ENCODE data around the gene BNC2. TPM values are rescaled to one million over a fixed set of nuclear protein-coding genes. Genes with fewer than 3 reads are reported as not detected.
"Not testable (repeated sequence)": the region's sequence is repeated elsewhere in the genome, so short reads cannot be mapped to it uniquely, and the experiment has no call there.

The BNC2 gene
- total RNA-seq (not detected), polyA plus RNA-seq (not detected)

DNA sequence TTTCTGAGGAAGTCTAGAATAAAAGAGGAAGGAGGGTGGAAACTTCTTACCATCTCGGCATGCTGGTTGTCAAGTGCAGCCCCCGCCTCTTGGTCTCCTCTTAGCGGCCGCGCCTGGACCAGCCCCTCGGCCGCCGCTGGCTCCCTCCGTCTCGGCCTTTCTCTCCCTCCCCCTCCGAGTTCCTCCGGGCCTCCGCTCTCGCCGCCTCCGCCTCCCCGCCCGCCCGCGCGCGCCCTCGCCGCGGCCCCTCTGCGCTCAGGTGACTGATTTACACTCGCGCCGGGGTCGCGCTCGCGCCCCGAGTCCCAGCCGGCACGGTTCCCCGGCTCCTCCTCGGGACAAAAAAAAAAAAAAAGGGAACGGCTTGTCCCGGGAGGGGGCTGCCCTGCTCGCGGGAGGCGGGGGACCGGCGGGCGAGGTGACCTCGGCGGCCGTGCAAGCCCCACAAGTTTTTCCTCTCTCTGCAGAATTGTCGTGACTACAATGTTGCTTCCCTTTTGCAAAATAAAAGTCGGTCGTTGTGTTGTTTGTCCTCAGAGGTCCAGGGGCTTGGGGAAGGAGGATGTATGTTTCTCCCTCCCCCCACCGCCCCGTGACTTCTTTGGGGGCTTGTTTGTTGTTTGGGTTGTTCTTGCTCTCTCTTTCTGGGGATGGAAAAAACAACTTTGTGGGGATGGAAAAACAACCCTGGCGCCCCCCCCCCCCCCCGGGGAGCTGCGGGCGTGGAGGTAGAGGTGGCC is at the start of gene BNC2:
Gene BNC2, minus strand, starts transcription at position 75 of the 740 bp plus-strand sequence. Its CDS starts 22 bp downstream, at position 53.
- no peaks in the 10 kb centered on the region for H3K36me3 Mint-ChIP-seq
- no peak for DNase-seq

DNA sequence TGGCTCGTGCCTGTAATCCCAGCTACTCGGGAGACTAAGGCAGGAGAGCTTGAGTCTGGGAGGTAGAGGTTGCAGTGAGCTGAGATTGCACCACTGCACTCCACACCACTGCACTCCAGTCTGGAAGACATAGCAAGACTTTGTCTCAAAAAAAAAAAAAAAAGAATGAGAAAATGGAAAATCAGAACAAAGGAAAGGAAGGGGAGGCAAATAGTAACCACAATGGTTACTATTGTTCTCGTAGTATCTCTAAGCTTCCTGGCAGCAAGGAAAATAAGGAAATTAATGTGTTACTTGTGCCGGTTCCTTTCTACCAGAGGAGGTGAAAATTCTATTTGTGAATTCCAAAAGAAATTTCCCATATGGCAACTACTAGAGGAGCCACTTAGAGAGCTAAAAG is 48.5 kb upstream of the BNC2 start:
- Mint-ChIP-seq H3K4me1 (no peaks in the 10 kb centered on the region), H3K4me3 (no peak overlapping the region), H3K36me3 (no peaks in the 10 kb centered on the region), H3K27me3 (no peaks in the 10 kb centered on the region), H3K9me3 (peaks cover 0 to 26% (median 11%) of the 10 kb centered on the region in 7 donors), H3K27ac (no peak overlapping the region)
- peaks cover 3 to 6% of the 10 kb centered on the region in 2 experiments for H3K9me3 ChIP-seq (ENCODE audit: control insufficient read depth in 2 of 2, low read length in 2 of 2)
- no peak overlapping the region for H3K27ac ChIP-seq (ENCODE audit: insufficient read depth, low read length, poor library complexity, severe bottlenecking)
- no peak overlapping the region for H3K4me3 ChIP-seq (ENCODE audit: low read depth, low read length)
- H3K27me3 ChIP-seq (ENCODE audit: control insufficient read depth, insufficient read depth, low read length): no peaks in the 10 kb centered on the region
- H3K4me1 ChIP-seq (ENCODE audit: control insufficient read depth, insufficient read depth, low read length, poor library complexity, severe bottlenecking): no peaks in the 10 kb centered on the region
- no peak for DNase-seq
- no peaks in the 10 kb centered on the region for H3K36me3 ChIP-seq (ENCODE audit: control insufficient read depth, insufficient read depth, low read length)
- ATAC-seq (ENCODE audit: low read depth in 2 of 2): no peak

More for the DNA sequence above, at the start of gene BNC2:
- H3K4me3 ChIP-seq (ENCODE audit: low read depth, low read length): no peak within 1 kb of the TSS
- no peak within 1 kb of the TSS for H3K4me3 Mint-ChIP-seq
- H3K27me3 Mint-ChIP-seq: peaks cover 22% of the 10 kb centered on the region
- H3K27ac ChIP-seq (ENCODE audit: insufficient read depth, low read length, poor library complexity, severe bottlenecking): no peak within 1 kb of the TSS
- H3K36me3 ChIP-seq (ENCODE audit: control insufficient read depth, insufficient read depth, low read length): no peaks in the 10 kb centered on the region
- H3K9me3 ChIP-seq (ENCODE audit: control insufficient read depth in 2 of 2, low read length in 2 of 2): no peaks in the 10 kb centered on the region
- H3K27me3 ChIP-seq (ENCODE audit: control insufficient read depth, insufficient read depth, low read length): peaks cover 6% of the 10 kb centered on the region
- H3K9me3 Mint-ChIP-seq: peaks cover 0 to 3% (median 0%) of the 10 kb centered on the region in 7 donors
- peak within 1 kb of the TSS in 1 of 3 donors; percentile 76 for H3K27ac Mint-ChIP-seq
- H3K4me1 ChIP-seq (ENCODE audit: control insufficient read depth, insufficient read depth, low read length, poor library complexity, severe bottlenecking): no peaks in the 10 kb centered on the region
- ATAC-seq (ENCODE audit: low read depth in 2 of 2): no peak
- H3K4me1 Mint-ChIP-seq: peaks cover 0 to 6% (median 0%) of the 10 kb centered on the region in 4 donors

DNA sequence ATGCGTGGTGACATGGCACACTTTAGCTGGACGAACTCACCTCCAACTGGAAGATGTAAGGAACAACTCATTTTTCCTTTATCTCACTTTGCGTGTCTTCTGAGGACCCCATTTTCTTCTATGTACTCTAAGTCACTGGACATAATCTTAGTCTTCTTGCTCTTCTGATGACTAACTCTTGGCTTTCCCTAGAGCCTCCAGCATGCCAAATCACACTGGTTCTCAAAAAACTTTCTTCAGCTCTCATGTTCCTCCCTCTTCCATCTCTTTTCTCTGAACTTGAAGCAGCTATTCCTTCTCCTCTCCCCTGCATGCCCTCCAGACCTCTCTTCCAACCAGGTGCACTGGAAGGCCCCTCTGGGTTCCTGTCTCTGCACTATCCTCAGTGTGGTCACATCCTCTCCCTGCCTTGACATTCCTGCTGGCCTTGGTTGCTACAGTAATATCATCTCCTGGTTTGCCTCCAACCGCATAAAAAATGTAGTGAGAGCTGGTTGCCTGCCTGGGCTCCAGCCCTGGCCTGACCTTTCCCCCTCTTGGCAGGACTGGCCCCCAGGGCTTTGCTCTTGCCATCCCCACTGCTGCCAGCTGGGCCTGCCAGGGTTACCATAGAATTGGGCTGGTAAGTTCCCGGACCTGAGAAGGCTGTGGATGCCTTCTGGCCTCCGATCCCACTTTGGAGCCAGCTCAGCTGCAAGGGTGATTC is 44.8 kb upstream of the BNC2 start:
- no peak for DNase-seq
- Mint-ChIP-seq H3K27ac (no peak overlapping the region), H3K4me1 (no peaks in the 10 kb centered on the region), H3K9me3 (peaks cover 0 to 23% (median 4%) of the 10 kb centered on the region in 7 donors), H3K36me3 (no peaks in the 10 kb centered on the region), H3K4me3 (no peak overlapping the region), H3K27me3 (no peaks in the 10 kb centered on the region)
- Histone ChIP-seq H3K4me3 (ENCODE audit: low read depth, low read length) (no peak overlapping the region), H3K4me1 (ENCODE audit: control insufficient read depth, insufficient read depth, low read length, poor library complexity, severe bottlenecking) (no peaks in the 10 kb centered on the region), H3K27ac (ENCODE audit: insufficient read depth, low read length, poor library complexity, severe bottlenecking) (no peak overlapping the region), H3K36me3 (ENCODE audit: control insufficient read depth, insufficient read depth, low read length) (no peaks in the 10 kb centered on the region), H3K9me3 (ENCODE audit: control insufficient read depth in 2 of 2, low read length in 2 of 2) (peaks cover 0 to 6% of the 10 kb centered on the region in 2 experiments), H3K27me3 (ENCODE audit: control insufficient read depth, insufficient read depth, low read length) (no peaks in the 10 kb centered on the region)
- no peak for ATAC-seq (ENCODE audit: low read depth in 2 of 2)

GRCh38 chr9:16912197-16912596 is 41.7 kb upstream of the BNC2 start:
- H3K4me3 Mint-ChIP-seq: no peak overlapping the region
- no peaks in the 10 kb centered on the region for H3K9me3 ChIP-seq (ENCODE audit: control insufficient read depth in 2 of 2, low read length in 2 of 2)
- no peak overlapping the region for H3K27ac ChIP-seq (ENCODE audit: insufficient read depth, low read length, poor library complexity, severe bottlenecking)
- no peak overlapping the region for H3K4me3 ChIP-seq (ENCODE audit: low read depth, low read length)
- H3K27ac Mint-ChIP-seq: no peak overlapping the region
- ATAC-seq (ENCODE audit: low read depth in 2 of 2) (no peak), DNase-seq (no peak)
- H3K27me3 ChIP-seq (ENCODE audit: control insufficient read depth, insufficient read depth, low read length): no peaks in the 10 kb centered on the region
- peaks cover 0 to 15% (median 3%) of the 10 kb centered on the region in 7 donors for H3K9me3 Mint-ChIP-seq
- no peaks in the 10 kb centered on the region for H3K36me3 ChIP-seq (ENCODE audit: control insufficient read depth, insufficient read depth, low read length)
- H3K36me3 Mint-ChIP-seq: no peaks in the 10 kb centered on the region
- H3K27me3 Mint-ChIP-seq: no peaks in the 10 kb centered on the region
- no peaks in the 10 kb centered on the region for H3K4me1 ChIP-seq (ENCODE audit: control insufficient read depth, insufficient read depth, low read length, poor library complexity, severe bottlenecking)
- no peaks in the 10 kb centered on the region for H3K4me1 Mint-ChIP-seq

DNA sequence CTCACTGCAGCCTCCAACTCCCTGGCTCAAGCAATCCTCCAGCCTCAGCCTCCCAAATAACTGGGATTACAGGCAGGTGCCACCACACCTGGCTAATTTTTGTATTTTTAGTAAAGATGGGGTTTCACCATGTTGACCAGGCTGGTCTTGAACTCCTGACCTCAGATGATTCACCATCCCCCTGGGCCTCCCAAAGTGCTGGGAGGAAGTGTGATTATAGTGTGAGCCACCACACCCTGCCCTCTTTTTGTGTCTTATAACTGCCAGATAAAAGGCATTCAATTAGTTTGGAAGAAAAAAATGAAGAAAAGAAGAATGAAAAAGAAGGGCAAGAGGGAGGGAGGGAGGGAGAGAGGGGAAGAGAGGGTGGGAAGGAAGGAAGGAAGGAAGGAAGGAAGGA is 37.7 kb upstream of the BNC2 start:
- H3K27ac ChIP-seq (ENCODE audit: insufficient read depth, low read length, poor library complexity, severe bottlenecking); H3K4me1 Mint-ChIP-seq; H3K27me3 ChIP-seq (ENCODE audit: control insufficient read depth, insufficient read depth, low read length); H3K4me1 ChIP-seq (ENCODE audit: control insufficient read depth, insufficient read depth, low read length, poor library complexity, severe bottlenecking); ATAC-seq (ENCODE audit: low read depth in 2 of 2); H3K36me3 ChIP-seq (ENCODE audit: control insufficient read depth, insufficient read depth, low read length); DNase-seq; H3K36me3 Mint-ChIP-seq; H3K27me3 Mint-ChIP-seq; H3K27ac Mint-ChIP-seq; H3K4me3 ChIP-seq (ENCODE audit: low read depth, low read length); H3K9me3 ChIP-seq (ENCODE audit: control insufficient read depth in 2 of 2, low read length in 2 of 2): not testable (repeated sequence)
- Mint-ChIP-seq H3K9me3 (peaks cover 0 to 12% (median 4%) of the 10 kb centered on the region in 7 donors), H3K4me3 (peak overlapping the region in 1 of 4 donors; percentile 36)

DNA sequence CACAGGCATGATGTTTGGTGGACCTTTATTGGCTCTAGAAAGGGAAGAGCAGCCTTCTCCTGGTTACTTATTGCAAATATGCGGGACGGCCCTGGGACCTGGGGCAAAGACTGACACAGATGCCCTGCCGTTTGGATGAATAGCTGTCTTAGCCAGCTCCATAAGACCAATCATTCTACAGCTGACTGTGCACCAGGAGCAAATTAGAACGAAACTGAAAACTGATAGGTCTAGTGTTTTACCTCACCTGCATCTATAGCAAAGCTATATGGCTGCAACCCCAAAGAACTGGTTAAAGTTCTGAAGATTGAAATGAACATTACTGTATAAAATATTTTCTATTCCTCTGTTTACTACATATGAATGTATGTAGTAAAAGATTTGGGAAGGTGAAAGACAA is 34.2 kb upstream of the BNC2 start:
- no peaks in the 10 kb centered on the region for H3K4me1 Mint-ChIP-seq
- H3K36me3 ChIP-seq (ENCODE audit: control insufficient read depth, insufficient read depth, low read length): no peaks in the 10 kb centered on the region
- peaks cover 0 to 16% (median 5%) of the 10 kb centered on the region in 7 donors for H3K9me3 Mint-ChIP-seq
- H3K9me3 ChIP-seq (ENCODE audit: control insufficient read depth in 2 of 2, low read length in 2 of 2): no peaks in the 10 kb centered on the region
- H3K4me3 ChIP-seq (ENCODE audit: low read depth, low read length): no peak overlapping the region
- H3K27ac ChIP-seq (ENCODE audit: insufficient read depth, low read length, poor library complexity, severe bottlenecking): no peak overlapping the region
- H3K27me3 Mint-ChIP-seq: no peaks in the 10 kb centered on the region
- no peak overlapping the region for H3K4me3 Mint-ChIP-seq
- DNase-seq: no peak
- no peaks in the 10 kb centered on the region for H3K27me3 ChIP-seq (ENCODE audit: control insufficient read depth, insufficient read depth, low read length)
- no peaks in the 10 kb centered on the region for H3K4me1 ChIP-seq (ENCODE audit: control insufficient read depth, insufficient read depth, low read length, poor library complexity, severe bottlenecking)
- H3K36me3 Mint-ChIP-seq: no peaks in the 10 kb centered on the region
- no peak overlapping the region for H3K27ac Mint-ChIP-seq
- no peak for ATAC-seq (ENCODE audit: low read depth in 2 of 2)

DNA sequence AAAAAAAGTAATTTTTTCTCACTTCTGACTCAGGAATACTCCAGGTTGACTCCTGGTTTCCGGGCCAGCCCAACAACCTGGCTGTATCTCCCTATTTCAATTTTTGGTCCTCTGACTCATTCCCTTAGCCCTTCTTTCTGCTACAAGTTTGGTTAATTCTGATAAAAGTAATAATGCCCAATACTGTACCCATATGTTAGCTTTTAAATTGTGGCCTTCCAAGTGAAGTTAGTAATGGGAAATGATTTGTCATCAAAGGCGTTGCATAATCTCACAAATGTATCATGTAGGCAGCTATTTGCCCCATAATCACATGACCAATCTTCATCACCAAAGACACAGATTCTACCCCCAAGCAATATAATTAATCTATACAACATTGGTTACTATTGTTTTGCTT is 31.1 kb upstream of the BNC2 start:
- Histone ChIP-seq H3K27me3 (ENCODE audit: control insufficient read depth, insufficient read depth, low read length) (no peaks in the 10 kb centered on the region), H3K4me1 (ENCODE audit: control insufficient read depth, insufficient read depth, low read length, poor library complexity, severe bottlenecking) (no peaks in the 10 kb centered on the region), H3K9me3 (ENCODE audit: control insufficient read depth in 2 of 2, low read length in 2 of 2) (peaks cover 0 to 3% of the 10 kb centered on the region in 2 experiments), H3K36me3 (ENCODE audit: control insufficient read depth, insufficient read depth, low read length) (no peaks in the 10 kb centered on the region), H3K4me3 (ENCODE audit: low read depth, low read length) (no peak overlapping the region), H3K27ac (ENCODE audit: insufficient read depth, low read length, poor library complexity, severe bottlenecking) (no peak overlapping the region)
- ATAC-seq (ENCODE audit: low read depth in 2 of 2) (no peak), DNase-seq (no peak)
- peaks cover 2 to 16% (median 4%) of the 10 kb centered on the region in 7 donors for H3K9me3 Mint-ChIP-seq
- no peak overlapping the region for H3K4me3 Mint-ChIP-seq
- H3K36me3 Mint-ChIP-seq: no peaks in the 10 kb centered on the region
- H3K27ac Mint-ChIP-seq: no peak overlapping the region
- no peaks in the 10 kb centered on the region for H3K27me3 Mint-ChIP-seq
- no peaks in the 10 kb centered on the region for H3K4me1 Mint-ChIP-seq
